ENCODE measurements around the gene GPR62. TPM values are rescaled to one million over a fixed set of nuclear protein-coding genes. Genes with fewer than 3 reads are reported as not detected.
A peak's percentile ranks its signal among the peaks of the same experiment; 100 is the strongest.

GPR62 gene
- total RNA-seq, 1 experiment from 2014 or later = not detected

DNA sequence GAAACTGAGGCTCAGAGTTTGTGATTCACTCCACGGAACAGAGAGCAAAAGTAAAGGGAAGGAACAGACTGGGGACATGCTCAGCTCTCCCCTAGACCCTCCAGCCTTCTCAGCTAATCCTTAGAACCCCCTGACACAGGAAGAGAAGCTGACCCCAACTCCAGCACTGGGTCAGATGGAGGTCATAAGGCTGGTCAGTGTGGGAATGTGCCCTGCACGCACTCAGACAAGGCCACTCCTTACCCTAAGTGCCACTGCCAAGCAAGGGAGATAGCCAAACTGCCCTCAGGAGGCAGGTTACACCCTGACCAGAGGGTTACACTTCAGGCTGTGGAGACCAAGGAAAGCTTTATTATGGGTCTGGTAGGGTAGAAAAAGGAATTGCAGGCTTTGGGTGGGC lies 39.3 kb downstream of the GPR62 start:
- peaks cover 22% of the 10 kb centered on the region for H3K4me1 ChIP-seq (ENCODE audit: insufficient read depth, low read length)
- no peaks in the 10 kb centered on the region for H3K27me3 ChIP-seq (ENCODE audit: low read length)
- H3K79me2 ChIP-seq (ENCODE audit: low read length) = peaks cover 32% of the 10 kb centered on the region
- peak overlapping the region; percentile 99 for H3K9ac ChIP-seq (ENCODE audit: low read length)
- POLR2A ChIA-PET (ENCODE audit: unreplicated experiment) = no interaction called here
- CTCF ChIA-PET = no interaction called here
- no peak overlapping the region for H2AFZ ChIP-seq (ENCODE audit: low read length)
- BruUV-seq (replicated peaks) = no TSS peak
- 0 out of 2 replicates have a peak, but pooled peaks cover 4% of the 10 kb centered on the region for H4K20me1 ChIP-seq (ENCODE audit: low read length)
- TF ChIP-seq, protein P1, sequence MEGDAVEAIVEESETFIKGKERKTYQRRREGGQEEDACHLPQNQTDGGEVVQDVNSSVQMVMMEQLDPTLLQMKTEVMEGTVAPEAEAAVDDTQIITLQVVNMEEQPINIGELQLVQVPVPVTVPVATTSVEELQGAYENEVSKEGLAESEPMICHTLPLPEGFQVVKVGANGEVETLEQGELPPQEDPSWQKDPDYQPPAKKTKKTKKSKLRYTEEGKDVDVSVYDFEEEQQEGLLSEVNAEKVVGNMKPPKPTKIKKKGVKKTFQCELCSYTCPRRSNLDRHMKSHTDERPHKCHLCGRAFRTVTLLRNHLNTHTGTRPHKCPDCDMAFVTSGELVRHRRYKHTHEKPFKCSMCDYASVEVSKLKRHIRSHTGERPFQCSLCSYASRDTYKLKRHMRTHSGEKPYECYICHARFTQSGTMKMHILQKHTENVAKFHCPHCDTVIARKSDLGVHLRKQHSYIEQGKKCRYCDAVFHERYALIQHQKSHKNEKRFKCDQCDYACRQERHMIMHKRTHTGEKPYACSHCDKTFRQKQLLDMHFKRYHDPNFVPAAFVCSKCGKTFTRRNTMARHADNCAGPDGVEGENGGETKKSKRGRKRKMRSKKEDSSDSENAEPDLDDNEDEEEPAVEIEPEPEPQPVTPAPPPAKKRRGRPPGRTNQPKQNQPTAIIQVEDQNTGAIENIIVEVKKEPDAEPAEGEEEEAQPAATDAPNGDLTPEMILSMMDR (conservative IDR thresholded peaks at IDR 0.05; ENCODE audit: low read depth, low read length) = no peak
- no peak for TF ChIP-seq EZH2 (IDR thresholded peaks at IDR 0.05; ENCODE audit: low read length, unreplicated experiment)
- no peak for TF ChIP-seq EZH2phosphoT487 (IDR thresholded peaks at IDR 0.05; ENCODE audit: borderline replicate concordance, low read length)
- peaks cover 29% of the 10 kb centered on the region for H3K36me3 ChIP-seq (ENCODE audit: low read depth, low read length)
- no peak for DNase-seq
- ATAC-seq = no peak
- no peaks in the 10 kb centered on the region for H3K9me3 ChIP-seq (ENCODE audit: low read length)
- peak overlapping the region; percentile 93 for H3K4me2 ChIP-seq (ENCODE audit: low read length)
- H3K9me2 ChIP-seq (replicated peaks; ENCODE audit: low read length) = no peaks in the 10 kb centered on the region
- H3F3A ChIP-seq (ENCODE audit: low read length, unreplicated experiment) = peaks cover 18% of the 10 kb centered on the region
- H3K27ac ChIP-seq (ENCODE audit: low read length) = peak overlapping the region; percentile 58; the same call in 1 of the 2 replicates
- intact Hi-C loops (cut with micrococcal nuclease) = no loop called here
- peak overlapping the region; percentile 93 for H3K4me3 ChIP-seq (ENCODE audit: low read length)

DNA sequence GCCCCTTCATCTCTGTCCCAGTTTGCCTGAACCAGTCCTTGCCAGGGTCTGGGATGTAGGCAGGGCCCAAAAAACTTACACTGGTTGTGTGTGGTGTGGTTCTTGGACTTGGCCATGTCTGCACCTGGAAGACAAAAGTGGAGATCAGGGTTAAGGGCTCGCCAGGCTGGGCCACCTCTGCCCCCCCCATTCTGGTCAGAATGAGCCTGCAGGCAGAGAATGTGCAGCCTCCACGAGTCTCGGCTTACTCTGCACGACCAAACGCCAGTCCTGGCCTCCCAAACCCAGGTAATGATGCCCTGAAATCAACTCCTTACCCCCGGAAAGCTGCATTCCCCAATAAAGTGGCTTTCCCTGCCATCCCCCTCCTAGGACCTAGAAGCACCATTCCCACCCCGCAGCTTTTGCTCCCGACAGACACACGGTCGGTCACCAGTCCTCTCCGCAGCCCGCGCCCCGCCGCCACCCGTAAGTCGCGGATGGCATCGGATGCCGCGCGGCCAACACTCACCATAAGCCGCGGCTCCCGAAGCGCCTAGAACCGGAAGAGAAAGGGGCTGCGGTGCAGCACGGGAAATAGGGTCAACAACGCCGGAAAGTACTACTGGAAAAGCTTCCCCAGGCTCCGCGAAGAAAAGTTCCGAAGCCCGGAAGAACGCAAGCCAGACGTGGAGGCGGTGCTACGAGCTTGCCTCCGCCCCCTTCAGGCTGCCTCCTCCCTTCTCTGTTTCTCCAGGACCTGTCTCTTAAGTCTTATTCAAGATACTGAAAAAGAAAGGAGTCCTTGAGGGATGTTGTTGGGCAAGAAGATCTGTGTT lies 40.4 kb downstream of the GPR62 start, which contains the start of gene RPL29:
Gene RPL29, minus strand, starts transcription at position 550 of the 818 bp plus-strand sequence. Its CDS starts 434 bp downstream, at position 116.
- Histone ChIP-seq H3K27ac (ENCODE audit: low read length) (peak within 1 kb of the TSS; percentile 58), H3K36me3 (ENCODE audit: low read depth, low read length) (peaks cover 29% of the 10 kb centered on the region), H3K9ac (ENCODE audit: low read length) (peak within 1 kb of the TSS; percentile 99), H4K20me1 (ENCODE audit: low read length) (0 out of 2 replicates have a peak, but pooled peaks cover 4% of the 10 kb centered on the region), H3K4me1 (ENCODE audit: insufficient read depth, low read length) (peaks cover 22% of the 10 kb centered on the region), H3K4me2 (ENCODE audit: low read length) (peak within 1 kb of the TSS; percentile 93), H3K27me3 (ENCODE audit: low read length) (no peaks in the 10 kb centered on the region), H3K9me2 (replicated peaks; ENCODE audit: low read length) (no peaks in the 10 kb centered on the region), H3F3A (ENCODE audit: low read length, unreplicated experiment) (peaks cover 18% of the 10 kb centered on the region), H3K79me2 (ENCODE audit: low read length) (peaks cover 32% of the 10 kb centered on the region), H2AFZ (ENCODE audit: low read length) (peak within 1 kb of the TSS; percentile 34), H3K9me3 (ENCODE audit: low read length) (no peaks in the 10 kb centered on the region), H3K4me3 (ENCODE audit: low read length) (peak within 1 kb of the TSS; percentile 93)
- TSS peak; percentile 52 for BruUV-seq (replicated peaks)
- peak; percentile 77 for ATAC-seq
- ChIA-PET CTCF (interaction anchor here (0.5 to 1.0 kb wide), 3 partner anchors 22 to 61 kb away, joined by 3 to 6 read pairs (median 3); partner anchors contain the start of genes ABHD14B and DUSP7), POLR2A (ENCODE audit: unreplicated experiment) (interaction anchor here (0.6 to 1.0 kb wide), 8 partner anchors 13 to 344 kb away, joined by 3 to 5 read pairs (median 4); partner anchors contain the start of genes ABHD14B, ACY1, DUSP7 and POC1A)
- peak; percentile 96 for DNase-seq
- TF ChIP-seq, protein P1 (conservative IDR thresholded peaks at IDR 0.05; ENCODE audit: low read depth, low read length) = no peak
- intact Hi-C loops (cut with micrococcal nuclease) = loop anchor here (1.0 kb wide), 1 partner anchor 53 kb away; the partner anchor contains the start of gene PARP3
